Measurements from ENCODE around the gene YTHDC2.

YTHDC2 gene

GRCh38 chr5:113606298-113607134 is 93.0 kb downstream of the YTHDC2 start:
- peak; percentile 38 for DNase-seq (ENCODE audit: low spot score)

GRCh38 chr5:113607361-113607760 is 93.9 kb downstream of the YTHDC2 start:
- no peak for DNase-seq (ENCODE audit: low spot score)

- DNase-seq (ENCODE audit: low spot score): no peak
These were observed 94.7 kb downstream of the YTHDC2 start for GRCh38 chr5:113608113-113608596.

- DNase-seq (ENCODE audit: low spot score): peak; percentile 47
These were observed 98.6 kb downstream of the YTHDC2 start for GRCh38 chr5:113612060-113612496.

- DNase-seq (ENCODE audit: low spot score): no peak
These were observed 100.7 kb downstream of the YTHDC2 start for GRCh38 chr5:113614191-113614590.

- no peak for DNase-seq (ENCODE audit: low spot score)
These were observed 102.2 kb downstream of the YTHDC2 start for GRCh38 chr5:113615708-113616107.

GRCh38 chr5:113617191-113617796 is 103.8 kb downstream of the YTHDC2 start:
- DNase-seq (ENCODE audit: low spot score): no peak

GRCh38 chr5:113632996-113633395 is 119.5 kb downstream of the YTHDC2 start:
- no peak for DNase-seq (ENCODE audit: low spot score)

GRCh38 chr5:113634957-113635356 is 121.5 kb downstream of the YTHDC2 start:
- DNase-seq (ENCODE audit: low spot score): no peak

- no peak for DNase-seq (ENCODE audit: low spot score)
These were observed 128.2 kb downstream of the YTHDC2 start for GRCh38 chr5:113641715-113642114.
